Measurements from ENCODE around the gene SDR42E2.

- TF ChIP-seq EZH2 (IDR thresholded peaks at IDR 0.05; ENCODE audit: low read length, unreplicated experiment): no peak
- TF ChIP-seq, protein P1, sequence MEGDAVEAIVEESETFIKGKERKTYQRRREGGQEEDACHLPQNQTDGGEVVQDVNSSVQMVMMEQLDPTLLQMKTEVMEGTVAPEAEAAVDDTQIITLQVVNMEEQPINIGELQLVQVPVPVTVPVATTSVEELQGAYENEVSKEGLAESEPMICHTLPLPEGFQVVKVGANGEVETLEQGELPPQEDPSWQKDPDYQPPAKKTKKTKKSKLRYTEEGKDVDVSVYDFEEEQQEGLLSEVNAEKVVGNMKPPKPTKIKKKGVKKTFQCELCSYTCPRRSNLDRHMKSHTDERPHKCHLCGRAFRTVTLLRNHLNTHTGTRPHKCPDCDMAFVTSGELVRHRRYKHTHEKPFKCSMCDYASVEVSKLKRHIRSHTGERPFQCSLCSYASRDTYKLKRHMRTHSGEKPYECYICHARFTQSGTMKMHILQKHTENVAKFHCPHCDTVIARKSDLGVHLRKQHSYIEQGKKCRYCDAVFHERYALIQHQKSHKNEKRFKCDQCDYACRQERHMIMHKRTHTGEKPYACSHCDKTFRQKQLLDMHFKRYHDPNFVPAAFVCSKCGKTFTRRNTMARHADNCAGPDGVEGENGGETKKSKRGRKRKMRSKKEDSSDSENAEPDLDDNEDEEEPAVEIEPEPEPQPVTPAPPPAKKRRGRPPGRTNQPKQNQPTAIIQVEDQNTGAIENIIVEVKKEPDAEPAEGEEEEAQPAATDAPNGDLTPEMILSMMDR (conservative IDR thresholded peaks at IDR 0.05; ENCODE audit: low read depth, low read length): no peak
Observed at GRCh38 chr16:22213236-22213635, 50.9 kb downstream of the SDR42E2 start.
